Type B pancreatic cell (in vitro differentiated cells): ENCODE results near the gene KIRREL3. TPM values are rescaled to one million over a fixed set of nuclear protein-coding genes. Genes with fewer than 3 reads are reported as not detected.

ENCODE experiments used
- DNase-seq: peaks from one replicate; pipeline ENCODE4 v3.0.0; 2021; ENCODE audit warnings: mixed read lengths; ENCODE audit not compliant: unreplicated experiment; ENCODE audit errors: extremely low spot score
- H3K27ac Mint-ChIP-seq: 2 replicates; pipeline ENCODE4 v1.8.0; 2021; ENCODE audit warnings: mild to moderate bottlenecking, mixed read lengths
- H3K27me3 Mint-ChIP-seq: 2 replicates; pipeline ENCODE4 v1.8.0; 2021; ENCODE audit warnings: mixed read lengths
- H3K36me3 Mint-ChIP-seq: 2 replicates; pipeline ENCODE4 v1.8.0; 2021; ENCODE audit warnings: mixed read lengths
- H3K4me1 Mint-ChIP-seq: one replicate; pipeline ENCODE4 v1.8.0; 2021; ENCODE audit warnings: mixed read lengths; ENCODE audit not compliant: unreplicated experiment
- H3K4me3 Mint-ChIP-seq: 2 replicates; pipeline ENCODE4 v1.8.0; 2021; ENCODE audit warnings: mild to moderate bottlenecking, mixed read lengths
- H3K9me3 Mint-ChIP-seq: 2 replicates; pipeline ENCODE4 v1.8.0; 2021; ENCODE audit warnings: mixed read lengths
- total RNA-seq: library from RNA; stranded (reverse); gene quantifications from 2 replicates; pipeline ENCODE4 v1.2.1, GENCODE V29; 2021; ENCODE audit warnings: low replicate concordance
- TF ChIP-seq, protein P1 (sequence below): fragments of 200-600 bp; sonication (generic); conservative IDR thresholded peaks from 2 replicates; pipeline ENCODE4 v1.5.0; 2021; ENCODE audit warnings: antibody characterized with exemption, mild to moderate bottlenecking

Gene KIRREL3
- total RNA-seq, 1 donor from 2014 or later, result 4.1 TPM

GRCh38 chr11:126981635-126982034 is 18.9 kb downstream of the KIRREL3 start:
- TF ChIP-seq, protein P1, sequence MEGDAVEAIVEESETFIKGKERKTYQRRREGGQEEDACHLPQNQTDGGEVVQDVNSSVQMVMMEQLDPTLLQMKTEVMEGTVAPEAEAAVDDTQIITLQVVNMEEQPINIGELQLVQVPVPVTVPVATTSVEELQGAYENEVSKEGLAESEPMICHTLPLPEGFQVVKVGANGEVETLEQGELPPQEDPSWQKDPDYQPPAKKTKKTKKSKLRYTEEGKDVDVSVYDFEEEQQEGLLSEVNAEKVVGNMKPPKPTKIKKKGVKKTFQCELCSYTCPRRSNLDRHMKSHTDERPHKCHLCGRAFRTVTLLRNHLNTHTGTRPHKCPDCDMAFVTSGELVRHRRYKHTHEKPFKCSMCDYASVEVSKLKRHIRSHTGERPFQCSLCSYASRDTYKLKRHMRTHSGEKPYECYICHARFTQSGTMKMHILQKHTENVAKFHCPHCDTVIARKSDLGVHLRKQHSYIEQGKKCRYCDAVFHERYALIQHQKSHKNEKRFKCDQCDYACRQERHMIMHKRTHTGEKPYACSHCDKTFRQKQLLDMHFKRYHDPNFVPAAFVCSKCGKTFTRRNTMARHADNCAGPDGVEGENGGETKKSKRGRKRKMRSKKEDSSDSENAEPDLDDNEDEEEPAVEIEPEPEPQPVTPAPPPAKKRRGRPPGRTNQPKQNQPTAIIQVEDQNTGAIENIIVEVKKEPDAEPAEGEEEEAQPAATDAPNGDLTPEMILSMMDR, result no peak
- peaks cover 4% of the 10 kb centered on the region for H3K9me3 Mint-ChIP-seq
- H3K36me3 Mint-ChIP-seq, result no peaks in the 10 kb centered on the region
- no peaks in the 10 kb centered on the region for H3K4me1 Mint-ChIP-seq
- H3K27me3 Mint-ChIP-seq, result peaks cover 45% of the 10 kb centered on the region
- H3K27ac Mint-ChIP-seq, result no peak overlapping the region
- no peak for DNase-seq
- no peak overlapping the region for H3K4me3 Mint-ChIP-seq

DNA sequence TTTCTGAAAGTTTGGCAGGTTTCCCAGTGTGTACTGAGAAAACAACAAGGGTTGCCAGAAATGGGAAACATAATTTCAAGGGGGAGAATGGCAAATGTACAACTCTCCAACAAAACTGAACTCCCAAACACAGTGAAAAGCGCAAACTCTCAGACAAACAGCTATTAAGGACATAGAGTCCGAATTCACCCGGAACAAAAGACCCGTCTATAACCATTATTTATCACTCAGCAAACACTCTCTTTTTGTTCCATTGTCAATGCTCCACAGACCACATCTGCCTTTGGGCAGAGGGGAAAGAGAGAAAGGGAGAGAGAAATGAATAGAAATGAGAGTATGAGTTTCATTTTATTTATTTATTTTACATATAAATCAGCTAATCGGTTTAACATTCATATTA is 21.7 kb downstream of the KIRREL3 start:
- TF ChIP-seq, protein P1, result no peak
- DNase-seq, result no peak
- Mint-ChIP-seq H3K27ac (no peak overlapping the region), H3K36me3 (no peaks in the 10 kb centered on the region), H3K27me3 (peaks cover 35% of the 10 kb centered on the region), H3K4me3 (no peak overlapping the region), H3K4me1 (no peaks in the 10 kb centered on the region), H3K9me3 (no peaks in the 10 kb centered on the region)

DNA sequence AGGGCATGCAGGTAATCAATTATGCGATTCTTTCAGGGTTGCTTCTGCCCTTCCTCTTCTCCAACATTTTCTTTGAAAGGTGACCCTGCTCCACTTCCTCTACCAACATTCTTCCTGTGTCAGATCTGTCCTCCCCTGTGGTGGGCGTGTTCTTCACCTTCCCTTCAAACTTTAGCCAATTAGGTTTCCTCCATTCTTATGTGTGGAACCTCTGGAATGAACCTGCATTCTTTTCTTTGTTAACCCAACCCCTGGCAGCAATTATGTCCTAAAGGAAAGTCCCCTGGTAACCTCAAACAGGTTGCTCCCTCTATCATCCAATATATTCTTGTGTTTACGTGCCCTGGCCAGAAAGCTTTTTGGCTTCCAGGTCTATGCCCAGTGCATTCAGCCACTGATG is 22.4 kb downstream of the KIRREL3 start:
- peaks cover 35% of the 10 kb centered on the region for H3K27me3 Mint-ChIP-seq
- H3K4me1 Mint-ChIP-seq, result no peaks in the 10 kb centered on the region
- no peak overlapping the region for H3K4me3 Mint-ChIP-seq
- no peaks in the 10 kb centered on the region for H3K9me3 Mint-ChIP-seq
- no peaks in the 10 kb centered on the region for H3K36me3 Mint-ChIP-seq
- H3K27ac Mint-ChIP-seq, result no peak overlapping the region
- no peak for DNase-seq
- TF ChIP-seq, protein P1, result no peak

DNA sequence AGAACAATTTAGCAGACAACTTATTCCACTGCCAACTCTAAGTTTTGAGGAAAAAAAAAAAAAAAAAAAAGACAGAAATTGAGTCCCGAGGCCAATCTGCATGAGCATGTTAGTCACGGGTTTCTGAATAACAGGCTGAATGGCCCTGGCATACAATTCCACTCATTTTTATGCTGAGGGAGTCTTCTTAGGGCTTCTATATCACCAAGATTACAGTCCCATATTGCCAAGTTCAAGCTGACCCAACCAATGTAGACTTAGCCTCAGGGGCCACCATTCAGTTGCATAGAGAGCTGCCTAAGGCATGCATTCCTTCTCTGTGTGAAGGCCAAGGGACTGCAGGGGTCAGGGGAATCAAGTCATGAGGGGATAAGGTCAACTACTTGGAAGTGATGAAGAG is 27.5 kb downstream of the KIRREL3 start:
- H3K27me3 Mint-ChIP-seq, result peaks cover 31% of the 10 kb centered on the region
- no peaks in the 10 kb centered on the region for H3K9me3 Mint-ChIP-seq

DNA sequence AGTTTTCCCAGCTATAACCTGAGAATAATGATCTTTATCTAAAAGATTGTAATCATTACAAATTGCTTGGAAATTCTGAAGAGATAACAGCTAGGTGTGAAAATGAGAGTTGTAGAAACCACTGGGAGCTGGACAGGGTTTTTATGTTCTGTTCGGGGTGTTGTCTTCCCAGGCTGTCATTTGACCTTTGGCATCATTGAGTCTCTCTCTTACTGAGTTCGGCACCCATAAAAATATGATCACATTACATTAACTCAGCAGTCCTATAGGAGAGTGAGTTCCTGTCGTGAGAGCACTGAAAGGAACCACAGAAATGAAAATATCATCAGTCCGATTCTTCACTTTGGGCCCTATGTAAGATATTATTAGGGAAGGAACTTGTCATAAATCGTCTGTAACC is 29.3 kb downstream of the KIRREL3 start:
- no peaks in the 10 kb centered on the region for H3K9me3 Mint-ChIP-seq
- H3K27me3 Mint-ChIP-seq, result peaks cover 30% of the 10 kb centered on the region
- no peaks in the 10 kb centered on the region for H3K36me3 Mint-ChIP-seq
- H3K4me3 Mint-ChIP-seq, result no peak overlapping the region
- TF ChIP-seq, protein P1, result no peak
- H3K27ac Mint-ChIP-seq, result no peak overlapping the region
- no peak for DNase-seq
- peaks cover 4% of the 10 kb centered on the region for H3K4me1 Mint-ChIP-seq

More for the DNA sequence above, 27.5 kb downstream of the KIRREL3 start:
- Mint-ChIP-seq H3K36me3 (no peaks in the 10 kb centered on the region), H3K27ac (no peak overlapping the region), H3K4me3 (no peak overlapping the region), H3K4me1 (peaks cover 4% of the 10 kb centered on the region)
- TF ChIP-seq, protein P1, result no peak
- DNase-seq, result no peak
